Neural progenitor cell (in vitro differentiated cells): Measurements from ENCODE around the gene RNF214.

Experiments used
- EZH2 ChIP-seq: fragments of 200-600 bp; sonication (generic); IDR thresholded peaks from 2 replicates; pipeline ENCODE4 v1.6.1; 2017; ENCODE audit warnings: antibody characterized with exemption, mild to moderate bottlenecking, moderate library complexity
- EZH2phosphoT487 ChIP-seq: fragments of 200-600 bp; sonication (generic); IDR thresholded peaks from 2 replicates; pipeline ENCODE4 v1.6.1; 2017; ENCODE audit warnings: antibody characterized with exemption
- TF ChIP-seq, protein P1 (sequence below): fragments of 200-600 bp; sonication (generic); IDR thresholded peaks from 2 replicates; pipeline ENCODE4 v1.5.1; 2017; ENCODE audit warnings: antibody characterized with exemption, mild to moderate bottlenecking

DNA sequence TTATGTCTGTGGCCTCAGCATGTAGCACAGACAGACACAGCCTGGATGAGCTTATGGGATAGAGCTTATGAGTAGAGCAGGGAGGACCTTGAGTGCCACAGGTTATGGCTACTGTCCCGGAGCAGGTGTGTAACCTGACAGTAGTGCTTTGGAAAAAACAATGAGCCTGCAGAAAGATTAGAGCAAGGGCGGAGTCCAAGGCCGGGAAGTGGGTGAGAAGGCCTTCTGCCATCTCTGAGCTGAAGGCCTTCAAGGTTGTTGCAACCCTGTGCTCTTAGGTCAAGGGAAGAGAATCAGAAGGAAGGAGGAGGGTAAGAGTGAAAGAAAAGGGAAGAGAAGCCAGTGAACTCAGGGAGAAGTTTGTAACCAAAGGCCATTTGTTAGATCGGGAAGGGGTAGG is 37.2 kb upstream of the RNF214 start:
- TF ChIP-seq, protein P1, sequence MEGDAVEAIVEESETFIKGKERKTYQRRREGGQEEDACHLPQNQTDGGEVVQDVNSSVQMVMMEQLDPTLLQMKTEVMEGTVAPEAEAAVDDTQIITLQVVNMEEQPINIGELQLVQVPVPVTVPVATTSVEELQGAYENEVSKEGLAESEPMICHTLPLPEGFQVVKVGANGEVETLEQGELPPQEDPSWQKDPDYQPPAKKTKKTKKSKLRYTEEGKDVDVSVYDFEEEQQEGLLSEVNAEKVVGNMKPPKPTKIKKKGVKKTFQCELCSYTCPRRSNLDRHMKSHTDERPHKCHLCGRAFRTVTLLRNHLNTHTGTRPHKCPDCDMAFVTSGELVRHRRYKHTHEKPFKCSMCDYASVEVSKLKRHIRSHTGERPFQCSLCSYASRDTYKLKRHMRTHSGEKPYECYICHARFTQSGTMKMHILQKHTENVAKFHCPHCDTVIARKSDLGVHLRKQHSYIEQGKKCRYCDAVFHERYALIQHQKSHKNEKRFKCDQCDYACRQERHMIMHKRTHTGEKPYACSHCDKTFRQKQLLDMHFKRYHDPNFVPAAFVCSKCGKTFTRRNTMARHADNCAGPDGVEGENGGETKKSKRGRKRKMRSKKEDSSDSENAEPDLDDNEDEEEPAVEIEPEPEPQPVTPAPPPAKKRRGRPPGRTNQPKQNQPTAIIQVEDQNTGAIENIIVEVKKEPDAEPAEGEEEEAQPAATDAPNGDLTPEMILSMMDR, result no peak
- TF ChIP-seq EZH2 (no peak), EZH2phosphoT487 (no peak)
